Measurements from ENCODE around the gene CDH22. TPM values are rescaled to one million over a fixed set of nuclear protein-coding genes. Genes with fewer than 3 reads are reported as not detected.
A peak's percentile ranks its signal among the peaks of the same experiment; 100 is the strongest.

The CDH22 gene
- total RNA-seq, 1 experiment from 2014 or later, result not detected

DNA sequence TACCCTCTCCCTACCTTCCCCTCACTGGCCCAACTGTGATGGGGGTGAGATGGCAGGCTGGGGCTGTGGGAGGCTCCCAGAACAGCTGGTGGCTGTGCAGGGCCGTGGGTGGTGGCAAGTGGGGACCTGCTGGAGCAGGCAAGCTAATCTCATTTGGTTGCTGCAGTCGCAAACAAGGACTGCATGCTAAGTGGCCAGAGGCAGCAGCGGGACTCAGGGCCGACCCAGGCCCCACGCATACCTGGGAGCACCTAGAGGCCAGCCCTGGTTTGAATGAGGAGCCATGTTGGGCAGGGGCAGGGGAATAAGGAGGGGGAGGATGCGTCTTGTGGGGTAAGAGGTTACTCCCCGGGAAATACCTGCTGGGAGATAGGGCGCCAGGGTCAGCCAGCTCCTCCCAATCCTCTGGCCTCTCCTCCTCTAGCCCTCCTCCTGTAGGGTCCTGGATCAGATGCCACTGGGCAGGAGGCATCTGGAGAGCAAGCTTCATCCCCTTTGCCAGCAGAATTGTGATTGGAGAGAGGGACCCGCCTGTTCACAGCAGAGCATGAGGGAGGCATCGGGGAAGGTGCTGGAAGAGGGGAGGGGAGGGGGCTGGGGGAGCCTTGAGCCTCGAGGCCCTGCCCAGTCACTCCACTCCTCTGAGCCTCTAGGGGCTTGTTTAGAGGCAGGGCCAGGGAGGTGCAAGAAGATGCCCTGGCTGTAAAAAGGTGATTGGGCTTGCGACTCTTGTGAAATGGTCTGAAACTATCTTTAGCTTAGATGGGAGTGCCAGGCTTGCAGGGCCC, 24.3 kb upstream of the CDH22 start:
- Histone ChIP-seq H3K4me1 (ENCODE audit: control insufficient read depth, insufficient read depth, low read length) (no peaks in the 10 kb centered on the region), H3K27me3 (ENCODE audit: control insufficient read depth, insufficient read depth, low read length) (no peaks in the 10 kb centered on the region; the same call in 1 of the 2 replicates), H3K36me3 (ENCODE audit: control insufficient read depth, insufficient read depth, low read length) (no peaks in the 10 kb centered on the region), H3K9me3 (ENCODE audit: control insufficient read depth, insufficient read depth, low read depth, low read length) (no peaks in the 10 kb centered on the region), H3K4me3 (ENCODE audit: low read depth in 2 of 2, low read length in 2 of 2) (no peak overlapping the region), H3K27ac (ENCODE audit: low read length) (no peak overlapping the region)
- intact Hi-C loops (cut with micrococcal nuclease; ENCODE audit: unreplicated experiment), result no loop called here
- POLR2A ChIA-PET, result no interaction called here
- ATAC-seq (no peak), DNase-seq (ENCODE audit: low read depth, low spot score) (no peak)
- CTCF ChIA-PET, result interaction anchor here (0.6 kb wide), 1 partner anchor 347 kb away, joined by 5 read pairs; no protein-coding TSS in a partner anchor
- TF ChIP-seq TCF7L2 (IDR thresholded peaks at IDR 0.05; ENCODE audit: low read depth, low read length) (no peak), SIN3A (IDR thresholded peaks at IDR 0.05; ENCODE audit: borderline replicate concordance, insufficient read depth, low read depth, low read length) (no peak), REST (IDR thresholded peaks at IDR 0.05; ENCODE audit: insufficient read depth in 1 of 2, low read depth in 2 of 2, low read length in 1 of 2) (no peak), POLR2AphosphoS5 (IDR thresholded peaks at IDR 0.05; ENCODE audit: low read depth, low read length) (no peak)
- BruUV-seq (replicated peaks), result no TSS peak
- in situ Hi-C loops (cut with HindIII; ENCODE audit: low pct_unique_long_range_greater_than_20kb, low sequenced_read_pairs), result no loop called here

DNA sequence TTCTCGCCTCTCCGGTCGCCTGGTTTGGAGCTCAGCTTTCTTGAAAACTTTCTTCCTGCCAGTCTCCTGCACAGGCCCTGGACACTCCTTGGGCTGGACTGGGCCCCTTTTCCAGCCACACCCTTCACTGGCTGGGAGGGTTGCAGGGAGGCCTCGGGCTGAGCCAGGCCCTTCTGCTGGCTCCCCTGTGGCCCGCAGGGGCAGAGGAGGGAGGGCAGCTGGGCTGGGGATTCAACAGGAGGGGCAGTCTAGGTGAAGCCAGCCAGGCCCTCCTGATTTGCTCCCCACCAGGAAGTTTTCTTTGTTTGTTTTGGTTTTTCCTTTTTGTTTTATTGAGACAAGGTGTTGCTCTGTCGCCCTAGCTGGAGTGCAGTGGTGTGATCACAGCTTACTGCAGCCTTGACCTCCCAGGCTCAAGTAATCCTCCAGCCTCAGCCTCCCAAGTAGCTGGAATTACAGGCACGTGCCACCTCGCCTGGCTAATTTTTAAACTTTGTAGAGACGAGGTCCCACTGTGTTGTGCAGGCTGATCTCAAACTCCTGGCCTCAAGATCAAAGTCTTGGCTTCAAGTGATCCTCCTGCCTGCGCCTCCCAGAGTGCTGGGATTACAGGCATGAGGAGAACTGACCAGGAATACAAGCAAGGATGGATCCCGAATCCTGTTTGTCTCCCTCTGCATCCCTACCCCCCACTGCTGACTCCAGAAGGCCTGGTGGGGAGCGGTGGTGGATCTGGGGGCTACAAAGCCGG, 23.5 kb upstream of the CDH22 start:
- Histone ChIP-seq H3K9me3 (ENCODE audit: control insufficient read depth, insufficient read depth, low read depth, low read length) (no peaks in the 10 kb centered on the region), H3K4me1 (ENCODE audit: control insufficient read depth, insufficient read depth, low read length) (no peaks in the 10 kb centered on the region), H3K36me3 (ENCODE audit: control insufficient read depth, insufficient read depth, low read length) (no peaks in the 10 kb centered on the region), H3K27ac (ENCODE audit: low read length) (no peak overlapping the region), H3K4me3 (ENCODE audit: low read depth in 2 of 2, low read length in 2 of 2) (no peak overlapping the region), H3K27me3 (ENCODE audit: control insufficient read depth, insufficient read depth, low read length) (no peaks in the 10 kb centered on the region; the same call in 1 of the 2 replicates)
- ATAC-seq (peak; percentile 52; the same call in 1 of the 2 replicates), DNase-seq (ENCODE audit: low read depth, low spot score) (no peak)
- intact Hi-C loops (cut with micrococcal nuclease; ENCODE audit: unreplicated experiment) (no loop called here), in situ Hi-C loops (cut with HindIII; ENCODE audit: low pct_unique_long_range_greater_than_20kb, low sequenced_read_pairs) (no loop called here)
- no TSS peak for BruUV-seq (replicated peaks)
- TF ChIP-seq POLR2AphosphoS5 (IDR thresholded peaks at IDR 0.05; ENCODE audit: low read depth, low read length) (no peak), SIN3A (IDR thresholded peaks at IDR 0.05; ENCODE audit: borderline replicate concordance, insufficient read depth, low read depth, low read length) (no peak), CTCF (IDR thresholded peaks at IDR 0.05) (no peak), REST (IDR thresholded peaks at IDR 0.05; ENCODE audit: insufficient read depth in 1 of 2, low read depth in 2 of 2, low read length in 1 of 2) (no peak), TCF7L2 (IDR thresholded peaks at IDR 0.05; ENCODE audit: low read depth, low read length) (no peak)
- CTCF ChIA-PET, result no interaction called here
- POLR2A ChIA-PET, result no interaction called here
